SK-N-SH (cell line): ENCODE measurements around the gene DES. TPM values are rescaled to one million over a fixed set of nuclear protein-coding genes. Genes with fewer than 3 reads are reported as not detected.

Experiments
- CTCF ChIA-PET: fragments of 300-600, 350-600 bp; formaldehyde crosslinking; extraction: SDS; loops from one replicate; lab custom pipeline; 2021; lab: Yijun Ruan, JAX
- POLR2A ChIA-PET: fragments of 350-600 bp; sonication (Branson Sonifier 250); formaldehyde crosslinking; extraction: SDS; loops from one replicate; lab custom pipeline; 2020; ENCODE audit warnings: antibody characterized with exemption, inconsistent platforms; lab: Yijun Ruan, JAX
- DNase-seq: peaks from one replicate; pipeline ENCODE4 v3.0.0; 2012
- H2AFZ ChIP-seq: fragments of 200-600 bp; sonication (generic); 2 replicates; pipeline ENCODE4 v1.8.1; 2016; ENCODE audit warnings: antibody characterized with exemption, mild to moderate bottlenecking, low read depth
- H3F3A ChIP-seq: fragments of 200-600 bp; sonication (generic); replicated peaks from 2 replicates; pipeline ENCODE3; 2016; ENCODE audit warnings: antibody characterized with exemption, mild to moderate bottlenecking; ENCODE audit not compliant: insufficient read depth
- H3K27ac ChIP-seq, 2 experiments: fragments of 200-500 bp in 1 of 2; fragments of 200-600 bp in 1 of 2; sonication (Bioruptor generic) in 1 of 2; sonication (generic), shearing (Covaris generic) in 1 of 2; 2 replicates each; pipeline versions ENCODE4 v1.5.1 to v1.6.1; 2014 to 2016; ENCODE audit warnings: low read depth in 2 of 2, inconsistent platforms in 1 of 2, low read length in 1 of 2, mild to moderate bottlenecking in 1 of 2, mixed read lengths in 1 of 2
- H3K27me3 ChIP-seq: fragments of 200-600 bp; sonication (generic), shearing (Covaris generic); 2 replicates; pipeline ENCODE4 v1.6.1; 2016; ENCODE audit warnings: mixed run types; ENCODE audit not compliant: insufficient read depth
- H3K36me3 ChIP-seq, 2 experiments: fragments of 200-500 bp in 1 of 2; fragments of 200-600 bp in 1 of 2; sonication (Bioruptor generic) in 1 of 2; sonication (generic) in 1 of 2; replicated peaks in 1 of 2; 2 replicates each; pipeline versions ENCODE3 to v1.5.1; 2014 to 2016; ENCODE audit warnings: low read length in 1 of 2, mild to moderate bottlenecking in 1 of 2; ENCODE audit not compliant: insufficient read depth in 2 of 2, control insufficient read depth in 1 of 2
- H3K4me1 ChIP-seq, 2 experiments: fragments of 200-500 bp in 1 of 2; fragments of 200-600 bp in 1 of 2; sonication (Bioruptor generic) in 1 of 2; sonication (generic), shearing (Covaris generic) in 1 of 2; 2 replicates each; pipeline versions ENCODE4 v1.5.1 to v1.6.1; 2014 to 2016; ENCODE audit warnings: low read depth in 1 of 2, low read length in 1 of 2, mixed run types in 1 of 2; ENCODE audit not compliant: insufficient read depth in 2 of 2, control insufficient read depth in 1 of 2
- H3K4me2 ChIP-seq: fragments of 200-600 bp; sonication (generic), shearing (Covaris generic); 2 replicates; pipeline ENCODE4 v1.6.1; 2017; ENCODE audit warnings: mixed run types
- H3K4me3 ChIP-seq, 2 experiments: fragments of 200-500 bp in 1 of 2; fragments of 200-600 bp in 1 of 2; sonication (Bioruptor generic) in 1 of 2; sonication (generic), shearing (Covaris generic) in 1 of 2; 2 replicates each; pipeline versions ENCODE4 v1.5.1 to v1.8.1; 2014 to 2016; ENCODE audit warnings: low read depth in 2 of 2, inconsistent platforms in 1 of 2, low read length in 1 of 2, mild to moderate bottlenecking in 1 of 2, mixed read lengths in 1 of 2, moderate library complexity in 1 of 2
- H3K79me2 ChIP-seq: fragments of 200-600 bp; sonication (generic); 2 replicates; pipeline ENCODE4 v1.8.1; 2017; ENCODE audit warnings: mild to moderate bottlenecking; ENCODE audit not compliant: insufficient read depth
- H3K9ac ChIP-seq: fragments of 200-600 bp; sonication (generic); 2 replicates; pipeline ENCODE4 v1.6.1; 2017; ENCODE audit warnings: mixed run types
- H3K9me2 ChIP-seq: fragments of 200-600 bp; sonication (generic); 2 replicates; pipeline ENCODE4 v1.6.1; 2017; ENCODE audit warnings: mixed run types
- H3K9me3 ChIP-seq: fragments of 200-600 bp; sonication (generic); 2 replicates; pipeline ENCODE4 v1.6.1; 2017; ENCODE audit warnings: mixed run types, mild to moderate bottlenecking, moderate library complexity
- H4K20me1 ChIP-seq: fragments of 200-600 bp; sonication (generic); 2 replicates; pipeline ENCODE4 v1.6.1; 2017; ENCODE audit warnings: mild to moderate bottlenecking, mixed run types; ENCODE audit not compliant: insufficient read depth
- ELF1 ChIP-seq: IDR thresholded peaks from 2 replicates; pipeline ENCODE4 v1.4.0; 2012
- EZH2phosphoT487 ChIP-seq: fragments of 200-600 bp; sonication (generic); IDR thresholded peaks from 2 replicates; pipeline ENCODE4 v1.6.1; 2017; ENCODE audit warnings: low read depth, mixed run types, mild to moderate bottlenecking, antibody characterized with exemption, moderate library complexity, borderline replicate concordance
- FOSL2 ChIP-seq: IDR thresholded peaks from 2 replicates; pipeline ENCODE4 v1.4.0; 2012; ENCODE audit warnings: low read depth, mild to moderate bottlenecking, moderate library complexity, borderline replicate concordance
- FOXJ3 ChIP-seq: sonication (generic); formaldehyde crosslinking; IDR thresholded peaks from 2 replicates; pipeline ENCODE4 v1.5.1; 2020; ENCODE audit warnings: mild to moderate bottlenecking, missing genetic modification reagents
- GABPA ChIP-seq: IDR thresholded peaks from 2 replicates; pipeline ENCODE4 v1.4.0; 2012; ENCODE audit warnings: low read depth, mild to moderate bottlenecking
- NRF1 ChIP-seq: IDR thresholded peaks from 2 replicates; pipeline ENCODE4 v1.6.1; 2012; ENCODE audit warnings: low read depth, mild to moderate bottlenecking, low read length
- RAD21 ChIP-seq: IDR thresholded peaks from 2 replicates; pipeline ENCODE4 v1.6.1; 2012; ENCODE audit warnings: mild to moderate bottlenecking, low read length
- SIN3A ChIP-seq: IDR thresholded peaks from 2 replicates; pipeline ENCODE4 v1.6.1; 2012; ENCODE audit warnings: low read depth, mild to moderate bottlenecking, low read length, moderate library complexity, borderline replicate concordance
- TCF12 ChIP-seq: IDR thresholded peaks from 2 replicates; pipeline ENCODE4 v1.4.0; 2012
- WGBS: methylation state at CpG from one replicate; pipeline ENCODE4 v1.1.6; 2017; ENCODE audit warnings: low lambda C conversion rate; 5-methylcytosine and 5-hydroxymethylcytosine counted together
- polyA plus RNA-seq, 3 experiments: library from polyadenylated mRNA; depleted of rRNA; stranded (reverse); fragments of >200 nt; gene quantifications; 2 replicates each; pipeline ENCODE4 v1.2.3, GENCODE V29; 2012
- TF ChIP-seq, protein P1 (sequence below): IDR thresholded peaks from 2 replicates; pipeline ENCODE4 v1.4.0; 2012; ENCODE audit warnings: low read depth, borderline replicate concordance
- TF ChIP-seq, protein P2 (sequence below): fragments of 150-350 bp; IDR thresholded peaks from 2 replicates; pipeline ENCODE4 v1.6.1; 2016; ENCODE audit warnings: mild to moderate bottlenecking, low read depth, low read length
- TF ChIP-seq, protein P3 (sequence below): IDR thresholded peaks from 2 replicates; pipeline ENCODE4; 2012
- TF ChIP-seq, protein P4 (sequence below): IDR thresholded peaks from 2 replicates; pipeline ENCODE4 v1.4.0; 2012; ENCODE audit warnings: low read depth, borderline replicate concordance

DES gene
- polyA plus RNA-seq, 1 of the 3 experiments (the other 2 are of a cell fraction), result 0.21 TPM

DNA sequence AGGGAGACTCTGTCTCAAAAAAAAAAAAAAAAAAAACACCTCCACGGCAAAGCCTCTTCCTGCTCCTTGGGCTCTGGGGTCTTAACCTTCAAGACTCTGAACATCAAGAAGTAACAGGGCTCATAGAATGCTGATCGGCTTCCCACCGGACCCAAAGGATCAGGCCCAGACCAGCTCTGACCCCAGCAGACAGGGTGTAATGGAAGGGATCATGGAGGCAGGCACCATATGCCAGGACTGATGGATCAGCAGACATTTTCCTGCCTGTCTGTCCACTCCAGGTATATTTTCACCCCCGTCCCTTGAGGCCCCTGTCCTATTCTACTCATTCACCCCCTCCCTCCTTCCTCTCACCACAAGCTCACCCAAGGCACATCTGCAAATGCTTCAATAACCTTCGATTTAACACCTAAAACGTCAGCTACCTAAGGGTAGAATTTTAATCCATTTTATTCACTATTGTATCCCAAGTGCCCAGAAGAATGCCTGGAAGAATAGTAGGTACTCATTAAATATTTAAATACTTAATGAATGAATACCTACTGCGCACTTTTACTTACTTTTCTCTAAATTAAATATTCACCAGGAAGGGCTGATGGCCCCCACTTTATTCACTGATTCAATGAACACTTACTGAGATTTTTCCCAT lies 11.9 kb downstream of the DES start:
- 90% methylated on average over 7 of the region's 7 CpGs for WGBS
- no peaks in the 10 kb centered on the region for H3K27me3 ChIP-seq
- H3K4me1 ChIP-seq, result peaks cover 0 to 13% of the 10 kb centered on the region in 2 experiments; a peak in 1 of 4 replicates
- H3K9ac ChIP-seq, result no peak overlapping the region
- H3K36me3 ChIP-seq, result no peaks in the 10 kb centered on the region
- no peaks in the 10 kb centered on the region for H3K9me3 ChIP-seq
- ChIA-PET POLR2A (interaction anchor here (0.6 to 1.2 kb wide), 5 partner anchors 68 to 149 kb away, joined by 3 to 4 read pairs (median 3); no protein-coding TSS in a partner anchor), CTCF (interaction anchor here (0.6 to 5.6 kb wide), 22 partner anchors 10 to 572 kb away, joined by 3 to 36 read pairs (median 5); partner anchors contain the start of genes DES and TMEM198)
- H3K79me2 ChIP-seq, result no peaks in the 10 kb centered on the region
- no peak overlapping the region for H2AFZ ChIP-seq
- H3K9me2 ChIP-seq, result no peaks in the 10 kb centered on the region
- H3K4me3 ChIP-seq, result no peak overlapping the region
- no peaks in the 10 kb centered on the region for H3F3A ChIP-seq
- no peaks in the 10 kb centered on the region for H4K20me1 ChIP-seq
- TF ChIP-seq FOSL2, result no peak
- TF ChIP-seq, protein P1, sequence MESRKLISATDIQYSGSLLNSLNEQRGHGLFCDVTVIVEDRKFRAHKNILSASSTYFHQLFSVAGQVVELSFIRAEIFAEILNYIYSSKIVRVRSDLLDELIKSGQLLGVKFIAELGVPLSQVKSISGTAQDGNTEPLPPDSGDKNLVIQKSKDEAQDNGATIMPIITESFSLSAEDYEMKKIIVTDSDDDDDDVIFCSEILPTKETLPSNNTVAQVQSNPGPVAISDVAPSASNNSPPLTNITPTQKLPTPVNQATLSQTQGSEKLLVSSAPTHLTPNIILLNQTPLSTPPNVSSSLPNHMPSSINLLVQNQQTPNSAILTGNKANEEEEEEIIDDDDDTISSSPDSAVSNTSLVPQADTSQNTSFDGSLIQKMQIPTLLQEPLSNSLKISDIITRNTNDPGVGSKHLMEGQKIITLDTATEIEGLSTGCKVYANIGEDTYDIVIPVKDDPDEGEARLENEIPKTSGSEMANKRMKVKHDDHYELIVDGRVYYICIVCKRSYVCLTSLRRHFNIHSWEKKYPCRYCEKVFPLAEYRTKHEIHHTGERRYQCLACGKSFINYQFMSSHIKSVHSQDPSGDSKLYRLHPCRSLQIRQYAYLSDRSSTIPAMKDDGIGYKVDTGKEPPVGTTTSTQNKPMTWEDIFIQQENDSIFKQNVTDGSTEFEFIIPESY, result no peak
- TF ChIP-seq, protein P2, sequence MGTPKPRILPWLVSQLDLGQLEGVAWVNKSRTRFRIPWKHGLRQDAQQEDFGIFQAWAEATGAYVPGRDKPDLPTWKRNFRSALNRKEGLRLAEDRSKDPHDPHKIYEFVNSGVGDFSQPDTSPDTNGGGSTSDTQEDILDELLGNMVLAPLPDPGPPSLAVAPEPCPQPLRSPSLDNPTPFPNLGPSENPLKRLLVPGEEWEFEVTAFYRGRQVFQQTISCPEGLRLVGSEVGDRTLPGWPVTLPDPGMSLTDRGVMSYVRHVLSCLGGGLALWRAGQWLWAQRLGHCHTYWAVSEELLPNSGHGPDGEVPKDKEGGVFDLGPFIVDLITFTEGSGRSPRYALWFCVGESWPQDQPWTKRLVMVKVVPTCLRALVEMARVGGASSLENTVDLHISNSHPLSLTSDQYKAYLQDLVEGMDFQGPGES, result no peak
- no peak for TF ChIP-seq SIN3A
- TF ChIP-seq ELF1, result no peak
- no peak for DNase-seq
- H3K4me2 ChIP-seq, result no peak overlapping the region
- peak overlapping the region in 1 of 2 experiments; percentile 77; a peak in 2 of 4 replicates for H3K27ac ChIP-seq

DNA sequence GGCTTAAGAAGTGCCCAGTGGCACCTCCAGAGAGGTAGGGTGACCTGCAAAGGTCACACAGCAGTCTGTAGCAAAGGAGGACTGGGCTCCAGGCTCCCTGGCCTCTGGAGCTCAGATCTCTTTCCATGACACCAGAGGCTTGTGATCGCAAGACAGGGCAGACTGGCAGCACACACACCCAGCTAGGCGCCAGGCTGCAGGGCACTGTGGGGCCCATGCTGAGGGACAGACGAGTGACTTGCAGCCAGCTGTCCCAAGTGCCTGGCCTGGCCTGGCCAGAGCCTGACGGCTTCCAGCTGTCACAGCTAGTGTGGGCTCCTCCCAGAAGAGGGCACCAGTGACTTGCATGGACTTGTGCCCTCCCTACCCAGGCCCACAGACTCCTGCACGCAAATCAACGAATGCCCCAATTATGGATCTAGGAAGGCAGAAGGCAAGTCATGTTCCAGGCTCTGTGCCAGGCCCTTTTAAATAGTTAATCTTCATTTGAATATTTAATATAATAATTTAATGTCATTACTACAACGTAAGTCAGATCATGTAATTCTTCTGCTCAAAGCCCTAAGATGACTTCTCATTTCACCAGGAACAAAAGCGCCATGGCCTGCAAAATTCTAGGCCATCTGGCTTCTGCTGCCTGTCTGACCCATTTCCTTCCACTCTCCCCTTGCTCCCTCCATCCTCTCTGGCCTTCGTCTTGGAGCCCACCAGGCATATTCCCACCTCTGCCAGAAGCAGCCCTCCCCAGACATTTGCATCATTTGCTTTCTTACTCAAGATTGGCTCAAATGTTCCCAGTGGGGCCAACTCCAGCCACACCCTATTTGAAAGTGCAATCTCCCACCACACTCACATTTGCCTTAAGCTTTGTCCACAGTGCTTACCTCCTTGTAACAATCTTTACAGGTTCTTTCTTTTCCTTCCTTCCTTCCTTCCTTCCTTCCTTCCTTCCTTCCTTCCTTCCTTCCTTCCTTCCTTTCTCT lies 12.7 kb downstream of the DES start:
- Histone ChIP-seq H3K9ac (no peak overlapping the region), H3K27ac (peak overlapping the region in 1 of 2 experiments; percentile 77; a peak in 2 of 4 replicates), H3K4me3 (no peak overlapping the region), H3K36me3 (no peaks in the 10 kb centered on the region), H3K9me2 (no peaks in the 10 kb centered on the region), H3F3A (no peaks in the 10 kb centered on the region), H3K4me2 (no peak overlapping the region), H3K79me2 (no peaks in the 10 kb centered on the region), H4K20me1 (no peaks in the 10 kb centered on the region), H3K4me1 (peaks cover 0 to 13% of the 10 kb centered on the region in 2 experiments; a peak in 1 of 4 replicates), H3K9me3 (no peaks in the 10 kb centered on the region), H3K27me3 (no peaks in the 10 kb centered on the region), H2AFZ (no peak overlapping the region)
- POLR2A ChIA-PET, result interaction anchor here (0.6 to 1.2 kb wide), 5 partner anchors 67 to 148 kb away, joined by 3 to 4 read pairs (median 3); no protein-coding TSS in a partner anchor
- 44% methylated on average over 6 of the region's 9 CpGs for WGBS
- DNase-seq, result peak; percentile 89
- CTCF ChIA-PET, result interaction anchor here (0.6 to 5.6 kb wide), 23 partner anchors 9 to 573 kb away, joined by 3 to 36 read pairs (median 5); partner anchors contain the start of genes DES and TMEM198
- TF ChIP-seq, protein P2, result no peak
- TF ChIP-seq, protein P3, sequence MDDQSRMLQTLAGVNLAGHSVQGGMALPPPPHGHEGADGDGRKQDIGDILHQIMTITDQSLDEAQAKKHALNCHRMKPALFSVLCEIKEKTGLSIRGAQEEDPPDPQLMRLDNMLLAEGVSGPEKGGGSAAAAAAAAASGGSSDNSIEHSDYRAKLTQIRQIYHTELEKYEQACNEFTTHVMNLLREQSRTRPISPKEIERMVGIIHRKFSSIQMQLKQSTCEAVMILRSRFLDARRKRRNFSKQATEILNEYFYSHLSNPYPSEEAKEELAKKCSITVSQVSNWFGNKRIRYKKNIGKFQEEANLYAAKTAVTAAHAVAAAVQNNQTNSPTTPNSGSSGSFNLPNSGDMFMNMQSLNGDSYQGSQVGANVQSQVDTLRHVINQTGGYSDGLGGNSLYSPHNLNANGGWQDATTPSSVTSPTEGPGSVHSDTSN, result no peak
- peak; percentile 85 for TF ChIP-seq RAD21
- peak; percentile 37; the same call in 1 of the 2 replicates for TF ChIP-seq TCF12
- TF ChIP-seq, protein P4, sequence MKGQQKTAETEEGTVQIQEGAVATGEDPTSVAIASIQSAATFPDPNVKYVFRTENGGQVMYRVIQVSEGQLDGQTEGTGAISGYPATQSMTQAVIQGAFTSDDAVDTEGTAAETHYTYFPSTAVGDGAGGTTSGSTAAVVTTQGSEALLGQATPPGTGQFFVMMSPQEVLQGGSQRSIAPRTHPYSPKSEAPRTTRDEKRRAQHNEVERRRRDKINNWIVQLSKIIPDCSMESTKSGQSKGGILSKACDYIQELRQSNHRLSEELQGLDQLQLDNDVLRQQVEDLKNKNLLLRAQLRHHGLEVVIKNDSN, result no peak
- TF ChIP-seq NRF1, result no peak
- TF ChIP-seq EZH2phosphoT487, result no peak
- no peak for TF ChIP-seq FOSL2
- no peak for TF ChIP-seq ELF1
- no peak for TF ChIP-seq GABPA
- TF ChIP-seq FOXJ3 (CRISPR knock-in tag), result no peak
